HG02759 (cell line): Measurements from ENCODE around the gene CA5A.
"Not testable (repeated sequence)": the region's sequence is repeated elsewhere in the genome, so short reads cannot be mapped to it uniquely, and the experiment has no call there.

Source experiments
- ATAC-seq: cut with Tn5 transposase; IDR thresholded peaks from one replicate; pipeline ENCODE4 v1.9.1; 2021; ENCODE audit warnings: mild to moderate bottlenecking, moderate library complexity; ENCODE audit not compliant: unreplicated experiment

The CA5A gene

GRCh38 chr16:87897521-87898505 lies 38.5 kb downstream of the CA5A start:
- ATAC-seq = no peak

- not testable (repeated sequence) for ATAC-seq
Measured at GRCh38 chr16:87896924-87897520, 39.3 kb downstream of the CA5A start.

GRCh38 chr16:87896176-87896890 lies 40.0 kb downstream of the CA5A start:
- ATAC-seq = not testable (repeated sequence)

- ATAC-seq = peak; percentile 78
Measured at GRCh38 chr16:87895641-87896141, 40.6 kb downstream of the CA5A start.

GRCh38 chr16:87894005-87894404 lies 42.3 kb downstream of the CA5A start:
- ATAC-seq = not testable (repeated sequence)

GRCh38 chr16:87891764-87892163 lies 44.6 kb downstream of the CA5A start:
- no peak for ATAC-seq

- not testable (repeated sequence) for ATAC-seq
Measured at GRCh38 chr16:87889762-87890161, 46.6 kb downstream of the CA5A start.

GRCh38 chr16:87888346-87888745 lies 48.0 kb downstream of the CA5A start:
- not testable (repeated sequence) for ATAC-seq

GRCh38 chr16:87887931-87888330 lies 48.4 kb downstream of the CA5A start:
- ATAC-seq = not testable (repeated sequence)

- not testable (repeated sequence) for ATAC-seq
Measured at GRCh38 chr16:87885371-87885967, 50.9 kb downstream of the CA5A start.

GRCh38 chr16:87882436-87883019 lies 53.8 kb downstream of the CA5A start:
- ATAC-seq = no peak

- ATAC-seq = no peak
Measured at GRCh38 chr16:87881324-87882200, 54.8 kb downstream of the CA5A start.

- no peak for ATAC-seq
Measured at GRCh38 chr16:87880117-87880696, 56.1 kb downstream of the CA5A start.

- not testable (repeated sequence) for ATAC-seq
Measured at GRCh38 chr16:87879411-87880013, 56.8 kb downstream of the CA5A start.

GRCh38 chr16:87878704-87879103 lies 57.6 kb downstream of the CA5A start:
- no peak for ATAC-seq

GRCh38 chr16:87877942-87878507 lies 58.3 kb downstream of the CA5A start:
- no peak for ATAC-seq

GRCh38 chr16:87874639-87875427 lies 61.5 kb downstream of the CA5A start:
- ATAC-seq = no peak
